HFFc6 (cell line): ENCODE data around the gene STK32C. TPM values are rescaled to one million over a fixed set of nuclear protein-coding genes. Genes with fewer than 3 reads are reported as not detected.

ENCODE experiments used
- DNase-seq: peaks from one replicate; pipeline ENCODE4 v3.0.0-alpha.2; 2018
- H3K27ac Mint-ChIP-seq: 2 replicates; pipeline ENCODE4 v1.8.0; 2020; ENCODE audit warnings: mild to moderate bottlenecking, mixed read lengths
- H3K27me3 Mint-ChIP-seq: 2 replicates; pipeline ENCODE4 v1.8.0; 2021; ENCODE audit warnings: mild to moderate bottlenecking, moderate library complexity, mixed read lengths; ENCODE audit not compliant: insufficient read depth
- H3K36me3 Mint-ChIP-seq: 2 replicates; pipeline ENCODE4 v1.8.0; 2021; ENCODE audit warnings: low read depth, mixed read lengths
- H3K4me1 Mint-ChIP-seq: 2 replicates; pipeline ENCODE4 v1.8.0; 2020; ENCODE audit warnings: low read depth, mixed read lengths
- H3K4me3 Mint-ChIP-seq: 2 replicates; pipeline ENCODE4 v1.8.0; 2020; ENCODE audit warnings: mild to moderate bottlenecking, moderate library complexity, mixed read lengths
- H3K9me3 Mint-ChIP-seq: 2 replicates; pipeline ENCODE4 v1.8.0; 2020; ENCODE audit warnings: mild to moderate bottlenecking, mixed read lengths
- CTCF ChIP-seq: fragments of 200-600 bp; sonication (generic); IDR thresholded peaks from 2 replicates; pipeline ENCODE4 v1.5.0; 2021; ENCODE audit warnings: antibody characterized with exemption, mild to moderate bottlenecking
- total RNA-seq, 6 experiments: library from RNA; stranded (reverse); fragmentation: NEBNext Ultra II Directional; extraction: Animal tissue kit (Norgen Biotek cat#: 25700); gene quantifications; 2 replicates in 1 of 6; 3 replicates in 5 of 6; pipeline ENCODE4 v1.2.3, GENCODE V29; 2021

STK32C gene
- total RNA-seq, 6 experiments from 2014 or later, result 5.5 to 8.3 (median 7.2) TPM

DNA sequence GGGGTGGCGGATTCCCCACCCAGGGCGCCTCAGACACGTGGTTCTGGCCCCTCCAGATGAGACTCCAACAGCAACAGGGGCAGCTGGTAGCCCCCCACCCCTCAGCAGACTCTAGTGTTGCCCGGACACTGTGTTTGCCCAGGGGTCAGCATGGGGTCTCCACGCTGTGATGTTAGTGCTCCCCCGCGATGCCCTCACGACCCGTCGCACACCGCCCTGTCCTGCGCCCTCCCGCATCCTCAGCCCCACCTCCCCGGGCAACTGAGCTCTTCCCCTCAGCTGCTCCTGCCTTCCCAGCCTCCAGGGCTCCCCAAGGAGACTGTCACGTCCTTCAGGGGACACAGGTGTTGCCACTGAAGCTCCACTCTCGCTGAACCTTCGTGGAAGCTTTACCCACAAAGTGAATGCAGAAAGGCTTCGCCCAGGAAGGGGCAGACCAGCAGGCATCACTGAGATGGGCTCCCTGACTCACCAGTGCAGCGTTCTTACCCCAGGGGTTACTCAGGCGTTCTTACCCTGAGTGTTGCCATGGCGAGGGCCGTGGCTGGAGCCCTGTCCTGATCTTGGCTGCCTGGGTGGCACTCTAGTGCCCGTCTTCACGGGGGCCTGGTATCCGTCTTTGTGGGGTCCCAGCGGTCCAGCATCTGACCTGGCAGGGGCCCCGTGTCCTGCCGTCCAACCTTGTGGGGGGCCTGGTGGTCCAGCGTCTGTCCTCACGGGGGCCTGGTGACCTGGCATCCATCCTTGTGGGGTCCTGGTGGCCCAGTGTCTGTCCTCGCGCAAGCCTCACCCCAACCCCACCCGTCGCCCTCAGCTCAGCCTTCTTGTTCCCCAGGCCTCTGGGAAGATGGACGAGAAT, 106.4 kb downstream of the STK32C start:
- no peak for TF ChIP-seq CTCF
- Mint-ChIP-seq H3K36me3 (no peaks in the 10 kb centered on the region), H3K4me1 (no peaks in the 10 kb centered on the region), H3K27ac (no peak overlapping the region), H3K27me3 (peaks cover under 1% of the 10 kb centered on the region; the same call in 1 of the 2 replicates), H3K9me3 (no peaks in the 10 kb centered on the region), H3K4me3 (no peak overlapping the region)
- no peak for DNase-seq

- no peaks in the 10 kb centered on the region for H3K4me1 Mint-ChIP-seq
- no peak overlapping the region for H3K27ac Mint-ChIP-seq
- H3K36me3 Mint-ChIP-seq, result no peaks in the 10 kb centered on the region
- no peaks in the 10 kb centered on the region for H3K9me3 Mint-ChIP-seq
- DNase-seq, result no peak
- TF ChIP-seq CTCF, result no peak
- H3K27me3 Mint-ChIP-seq, result no peaks in the 10 kb centered on the region
- H3K4me3 Mint-ChIP-seq, result no peak overlapping the region
Measured at GRCh38 chr10:132200344-132201110, 107.2 kb downstream of the STK32C start.

DNA sequence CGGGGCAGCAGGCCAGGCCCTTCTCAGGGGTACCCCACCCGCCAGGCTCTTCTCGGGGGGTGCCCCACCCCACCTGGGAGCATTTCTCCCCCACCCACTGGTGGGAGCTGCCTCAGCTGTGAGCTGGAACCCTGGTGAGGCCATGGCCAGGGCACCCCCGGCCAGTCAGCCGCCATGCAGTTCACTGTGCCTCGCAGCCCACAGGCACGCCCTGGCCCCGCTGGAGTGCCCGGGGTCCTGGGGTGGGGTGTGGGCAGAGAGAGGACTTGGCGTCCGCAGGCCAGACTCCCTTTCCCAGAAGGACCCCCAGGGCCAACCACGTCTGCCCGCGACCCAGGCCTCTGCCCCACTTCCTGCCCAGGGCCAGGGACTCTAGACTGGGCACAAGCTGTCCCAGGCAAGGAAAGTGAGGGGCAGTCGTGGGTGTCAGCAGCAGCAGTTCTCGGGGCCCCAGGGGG, 107.9 kb downstream of the STK32C start:
- Mint-ChIP-seq H3K4me1 (no peaks in the 10 kb centered on the region), H3K9me3 (no peaks in the 10 kb centered on the region), H3K36me3 (no peaks in the 10 kb centered on the region), H3K4me3 (no peak overlapping the region), H3K27ac (no peak overlapping the region), H3K27me3 (no peaks in the 10 kb centered on the region)
- no peak for TF ChIP-seq CTCF
- DNase-seq, result no peak

- no peaks in the 10 kb centered on the region for H3K4me1 Mint-ChIP-seq
- no peaks in the 10 kb centered on the region for H3K9me3 Mint-ChIP-seq
- no peak for TF ChIP-seq CTCF
- H3K4me3 Mint-ChIP-seq, result no peak overlapping the region
- no peak overlapping the region for H3K27ac Mint-ChIP-seq
- H3K36me3 Mint-ChIP-seq, result no peaks in the 10 kb centered on the region
- DNase-seq, result no peak
- no peaks in the 10 kb centered on the region for H3K27me3 Mint-ChIP-seq
Measured at GRCh38 chr10:132199268-132199853, 108.4 kb downstream of the STK32C start.

DNA sequence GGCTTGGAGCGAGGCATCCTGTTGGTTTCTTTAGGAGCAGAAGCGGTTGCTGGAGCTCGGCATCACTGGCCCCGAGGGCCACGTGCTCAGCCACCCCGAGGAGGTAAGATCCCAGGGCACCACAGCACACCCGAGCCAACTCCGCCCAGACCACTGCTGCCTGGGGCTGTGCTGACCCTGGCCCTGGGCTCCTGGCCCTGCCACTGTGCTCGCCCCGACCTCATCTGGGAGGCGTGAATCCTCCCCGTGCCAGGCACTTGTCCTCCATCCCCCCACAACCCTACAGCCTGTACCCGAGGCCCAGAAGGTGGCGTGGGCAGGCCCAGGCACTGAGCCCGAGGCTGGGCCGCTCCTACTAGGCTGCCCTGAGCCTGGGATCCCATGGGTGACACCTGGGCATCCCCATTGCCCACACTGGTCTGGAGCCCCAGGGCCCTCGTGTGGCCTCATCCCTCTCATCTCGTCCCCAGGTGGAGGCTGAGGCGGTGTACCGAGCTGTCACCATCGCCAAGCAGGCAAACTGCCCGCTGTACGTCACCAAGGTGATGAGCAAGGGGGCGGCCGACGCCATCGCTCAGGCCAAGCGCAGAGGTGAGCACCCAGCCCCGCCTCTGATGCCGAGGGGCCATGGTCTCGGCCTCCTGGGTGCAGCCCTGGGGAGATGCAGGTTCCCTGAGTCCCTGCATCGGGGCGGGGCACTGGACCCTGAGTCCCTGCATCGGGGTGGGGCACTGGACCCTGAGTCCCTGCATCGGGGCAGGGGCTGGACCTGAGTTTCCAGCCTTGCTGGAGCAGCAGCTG, 109.2 kb downstream of the STK32C start:
- no peak for DNase-seq
- Mint-ChIP-seq H3K27me3 (no peaks in the 10 kb centered on the region), H3K9me3 (no peaks in the 10 kb centered on the region), H3K4me3 (no peak overlapping the region), H3K4me1 (no peaks in the 10 kb centered on the region), H3K27ac (no peak overlapping the region), H3K36me3 (no peaks in the 10 kb centered on the region)
- no peak for TF ChIP-seq CTCF
